Midbrain (tissue), 1 donor: ENCODE measurements around the gene BAX.

ENCODE experiments used
- DNase-seq: peaks from one replicate; lab custom pipeline; 2025; lab: John Stamatoyannopoulos, UW

Gene BAX

DNA sequence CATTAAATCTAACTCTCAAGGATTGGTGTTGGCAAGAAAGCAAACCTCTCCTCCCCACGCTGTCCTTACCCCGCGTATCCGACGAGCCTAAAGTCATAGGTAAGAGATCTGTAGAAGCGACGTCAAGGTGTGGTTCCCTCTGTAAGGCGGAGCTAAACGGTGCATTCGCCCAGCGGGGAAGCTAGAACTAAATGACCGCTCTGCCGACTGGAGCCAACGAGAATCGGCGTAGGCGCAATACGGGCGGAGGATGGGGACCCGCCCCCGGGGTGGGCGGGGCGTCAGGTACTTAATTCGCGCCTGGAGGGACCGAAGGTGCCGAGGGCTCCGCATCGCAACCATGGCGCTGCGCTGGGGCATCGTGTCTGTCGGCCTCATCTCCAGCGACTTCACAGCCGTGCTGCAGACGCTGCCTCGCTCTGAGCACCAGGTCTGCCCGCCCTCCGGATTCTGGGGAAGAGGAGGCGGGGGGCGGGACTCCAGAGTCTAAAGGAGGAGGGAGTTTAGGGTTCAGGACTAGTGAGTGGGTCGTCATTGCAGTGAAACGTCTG is 21.2 kb upstream of the BAX start, which contains the start of gene DHDH:
Gene DHDH (plus strand): TSS at position 318 of the 551 bp plus-strand sequence. CDS start 23 bp downstream, at position 341.
- peak; percentile 30 for DNase-seq

DNA sequence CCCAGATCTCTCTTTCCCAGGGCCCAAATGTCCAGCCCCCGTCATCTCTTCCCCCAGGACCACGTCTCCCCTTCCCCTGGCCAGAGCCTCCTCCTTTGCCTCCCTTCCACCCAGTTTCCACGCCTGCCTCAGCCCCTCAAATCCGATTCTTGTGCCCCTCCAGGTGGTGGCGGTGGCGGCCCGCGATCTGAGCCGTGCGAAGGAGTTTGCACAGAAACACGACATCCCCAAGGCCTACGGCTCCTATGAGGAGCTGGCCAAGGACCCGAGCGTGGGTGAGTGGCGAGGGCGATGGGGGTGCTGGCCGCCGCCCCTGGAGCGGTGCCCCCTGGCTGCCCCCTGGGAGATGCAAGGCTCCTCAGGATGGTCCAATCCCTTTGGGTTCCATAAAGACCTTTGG is 19.8 kb upstream of the BAX start:
- no peak for DNase-seq

DNA sequence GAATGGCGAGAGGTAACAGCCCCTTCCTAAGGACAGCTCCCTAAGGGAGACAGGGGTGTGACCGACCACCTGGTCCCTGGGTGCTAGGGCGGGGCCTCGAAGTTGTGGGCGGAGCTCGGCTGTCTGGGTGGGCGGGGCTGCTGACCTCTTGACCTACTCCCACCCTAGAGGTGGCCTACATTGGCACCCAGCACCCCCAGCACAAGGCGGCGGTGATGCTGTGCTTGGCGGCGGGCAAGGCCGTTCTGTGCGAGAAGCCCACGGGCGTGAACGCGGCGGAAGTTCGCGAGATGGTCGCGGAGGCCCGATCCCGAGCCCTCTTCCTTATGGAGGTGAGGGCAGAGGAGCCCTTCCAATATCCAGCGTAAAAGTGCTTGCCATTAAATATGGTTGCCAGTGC is 18.8 kb upstream of the BAX start:
- DNase-seq = no peak

DNA sequence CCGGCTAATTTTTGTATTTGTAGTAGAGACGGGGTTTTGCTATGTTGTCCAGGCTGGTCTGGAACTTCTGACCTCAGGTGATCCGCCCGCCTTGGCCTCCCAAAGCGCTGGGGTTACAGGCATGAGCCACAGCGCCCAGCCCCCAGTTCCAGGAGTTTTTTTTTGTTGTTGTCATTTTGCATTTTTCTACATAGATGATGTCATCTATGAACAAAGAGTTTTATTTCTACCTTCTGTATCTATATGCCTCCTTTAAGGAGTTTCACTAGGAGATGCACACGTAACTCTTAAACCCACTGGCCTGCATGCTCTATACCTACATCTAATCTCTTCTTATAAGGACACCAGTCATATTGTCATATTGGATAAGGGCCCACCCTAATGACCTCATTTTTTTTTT is 16.4 kb upstream of the BAX start:
- DNase-seq = no peak

DNA sequence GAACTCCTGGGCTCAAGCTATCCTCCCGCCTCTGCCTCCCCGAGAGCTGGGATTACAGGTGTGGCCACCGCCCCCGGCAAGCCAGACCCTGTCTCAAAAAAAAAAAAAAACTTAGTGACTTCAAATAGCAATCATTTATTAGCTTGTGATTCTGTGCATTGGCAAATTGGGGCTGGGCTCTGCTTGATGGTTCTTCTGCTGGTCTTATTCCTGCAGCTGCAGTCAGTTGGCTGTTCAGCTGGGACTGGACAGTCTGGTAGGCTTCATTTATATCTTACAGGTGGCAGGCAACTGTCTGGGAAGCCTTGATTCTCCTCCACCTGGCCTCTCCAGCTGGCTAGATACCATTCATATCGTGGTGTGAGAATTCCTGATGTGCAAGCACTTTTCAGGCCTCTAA is 13.8 kb upstream of the BAX start:
- DNase-seq = no peak

DNA sequence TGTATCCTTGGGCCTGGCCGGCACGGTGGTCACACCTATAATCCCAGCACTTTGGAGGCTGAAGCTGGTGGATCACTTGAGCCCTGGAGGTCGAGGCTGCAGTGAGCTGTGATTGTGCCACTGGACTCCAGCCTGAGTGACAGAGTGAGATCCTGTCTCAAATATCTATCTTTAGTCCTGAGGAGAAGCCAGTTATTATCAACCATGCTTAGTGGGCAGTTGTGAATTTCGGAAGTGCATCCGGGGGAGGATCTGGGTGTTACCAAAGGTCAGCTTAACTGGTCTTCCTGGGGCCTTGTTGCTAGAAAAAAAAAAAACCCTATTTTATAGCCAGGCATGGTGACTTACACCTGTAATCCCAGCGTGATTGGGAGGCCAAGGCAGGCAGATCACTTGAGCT is 11.6 kb upstream of the BAX start:
- DNase-seq = no peak

DNA sequence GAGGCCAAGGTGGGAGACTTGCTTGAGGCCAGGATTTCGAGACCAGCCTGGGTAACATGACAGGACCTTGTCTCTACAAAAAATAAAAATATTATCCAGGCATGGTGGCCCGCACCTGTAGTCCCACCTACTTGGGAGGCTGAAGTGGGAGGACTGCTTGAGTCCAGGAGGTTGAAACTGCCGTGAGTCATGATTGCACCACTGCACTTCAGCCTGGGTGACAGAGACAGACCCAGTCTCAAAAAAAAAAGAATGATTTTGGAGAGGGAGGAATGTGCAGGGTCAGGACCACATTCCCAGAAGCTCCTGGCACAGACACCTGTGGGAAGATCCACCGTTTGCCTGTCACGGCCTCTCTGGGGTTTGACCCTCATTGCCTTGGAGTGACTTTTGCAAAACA is 9.3 kb upstream of the BAX start:
- DNase-seq = no peak

DNA sequence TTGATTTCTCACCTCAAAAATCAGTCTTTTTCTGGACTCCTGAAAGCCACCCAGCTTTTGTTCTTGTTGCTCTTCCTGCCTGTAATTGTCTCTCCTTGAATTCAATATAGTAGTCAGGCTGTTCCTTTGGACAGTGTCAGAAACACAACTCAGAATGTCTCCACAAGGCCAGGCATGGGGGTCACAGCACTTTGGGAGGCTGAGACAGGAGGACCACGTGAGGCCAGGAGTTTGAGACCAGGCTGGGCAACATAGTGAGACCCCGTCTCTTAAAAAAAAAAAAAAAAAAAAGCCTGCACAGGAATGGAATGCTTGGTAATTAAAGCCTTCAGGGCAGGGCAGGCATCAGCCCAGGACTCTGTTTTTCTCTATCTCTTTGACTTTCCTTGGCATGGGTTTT is 8.9 kb upstream of the BAX start:
- DNase-seq = no peak

DNA sequence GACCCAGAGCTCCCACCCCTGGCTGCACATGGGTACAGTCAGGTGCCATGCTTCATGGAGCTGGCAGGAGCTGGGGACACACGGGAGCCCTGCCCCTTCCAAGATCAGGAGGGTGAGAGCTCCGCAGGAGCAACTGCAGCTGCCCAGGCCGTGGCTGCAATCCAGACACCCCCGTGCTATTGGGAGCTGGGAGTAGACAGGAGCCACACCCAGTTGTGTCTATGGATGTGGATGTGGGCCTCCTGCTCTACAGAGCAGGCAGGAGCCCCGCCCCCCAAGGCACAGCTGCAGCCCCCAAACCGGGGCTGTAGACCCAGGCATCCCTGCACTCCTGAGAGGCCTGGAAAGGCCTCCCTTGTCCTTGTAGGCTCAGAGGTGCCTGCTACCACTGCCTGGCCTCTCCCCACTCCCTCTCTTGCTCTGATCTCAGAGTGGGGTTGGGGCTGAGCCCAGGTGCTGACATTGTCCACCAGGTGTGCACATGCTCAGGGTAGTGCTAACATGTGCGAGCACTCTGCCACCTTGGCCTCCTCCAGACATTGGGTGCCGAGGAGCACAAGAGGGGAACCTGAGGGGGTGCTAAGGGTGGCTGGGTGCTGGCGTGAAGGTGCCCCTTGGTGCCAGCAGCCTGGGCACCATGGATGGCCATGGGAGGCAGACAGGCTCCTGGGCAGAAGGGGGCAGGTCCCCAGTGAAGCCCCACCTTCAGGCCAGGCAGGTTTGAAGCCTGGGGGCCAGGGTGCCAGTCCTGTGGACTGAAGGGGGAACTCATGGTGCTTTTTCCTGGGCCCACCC is 8.0 kb upstream of the BAX start:
- DNase-seq = no peak

DNA sequence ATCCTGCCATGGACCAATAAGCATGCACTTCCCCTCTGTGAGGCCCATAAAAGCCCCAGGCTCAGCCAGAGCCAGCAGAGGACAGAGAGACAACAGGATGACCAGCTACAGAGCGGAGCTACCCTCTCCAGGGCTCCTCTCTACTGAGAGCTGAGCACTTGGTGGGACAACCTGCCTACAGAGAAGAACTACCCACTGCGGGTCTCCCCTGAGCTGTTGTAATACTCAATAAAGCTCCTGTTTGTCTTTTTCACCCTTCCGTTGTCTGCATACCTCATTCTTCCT is 7.5 kb upstream of the BAX start:
- DNase-seq = no peak

DNA sequence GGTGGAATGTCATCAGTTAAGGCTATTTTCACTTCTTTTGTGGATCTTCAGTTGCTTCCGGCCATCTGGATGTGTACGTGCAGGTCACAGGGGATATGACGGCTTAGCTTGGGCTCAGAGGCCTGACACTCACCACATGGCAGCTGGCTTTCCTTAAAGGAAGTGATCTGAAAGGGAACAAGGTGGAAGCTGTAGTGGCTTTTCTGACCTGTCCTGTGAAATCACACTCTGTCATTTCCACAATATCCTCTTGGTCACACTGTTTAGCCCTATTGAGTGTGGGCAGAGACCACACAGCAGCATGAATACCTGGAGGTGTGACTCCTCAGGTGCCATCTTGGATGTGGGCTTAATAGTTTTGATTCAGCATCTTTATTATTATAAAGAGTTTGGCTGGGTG is 4.5 kb upstream of the BAX start:
- DNase-seq = no peak

DNA sequence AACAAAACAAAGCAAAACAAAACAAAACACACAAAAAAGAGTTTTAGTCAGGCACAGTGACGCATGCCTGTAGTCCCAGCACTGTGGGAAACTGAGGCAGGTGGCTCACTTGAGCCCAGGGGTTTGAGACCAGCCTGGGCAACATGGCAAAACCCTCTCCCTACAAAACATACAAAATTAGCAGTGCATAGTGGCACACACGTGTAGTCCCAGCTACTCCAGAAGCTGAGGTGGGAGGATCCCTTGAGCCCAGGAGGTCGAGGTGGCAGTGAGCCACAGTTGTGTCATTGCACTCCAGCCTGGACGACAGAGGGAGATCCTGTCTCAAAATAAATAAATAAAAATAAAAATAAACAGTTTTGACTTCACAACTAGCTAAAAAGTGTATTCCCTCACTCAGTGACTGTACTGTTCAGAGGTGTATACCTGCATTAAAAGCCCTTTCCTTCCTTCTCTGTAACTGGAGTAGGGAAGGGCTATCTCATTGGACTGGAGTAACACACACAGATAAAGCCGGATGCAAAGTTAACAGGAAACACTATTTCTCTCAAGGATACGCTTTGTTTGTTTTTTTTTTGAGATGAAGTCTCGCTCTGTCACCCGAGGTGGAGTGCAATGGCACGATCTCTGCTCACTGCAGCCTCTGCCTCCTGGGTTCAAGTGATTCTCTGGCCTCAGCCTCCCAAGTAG is 3.7 kb upstream of the BAX start:
- no peak for DNase-seq

DNA sequence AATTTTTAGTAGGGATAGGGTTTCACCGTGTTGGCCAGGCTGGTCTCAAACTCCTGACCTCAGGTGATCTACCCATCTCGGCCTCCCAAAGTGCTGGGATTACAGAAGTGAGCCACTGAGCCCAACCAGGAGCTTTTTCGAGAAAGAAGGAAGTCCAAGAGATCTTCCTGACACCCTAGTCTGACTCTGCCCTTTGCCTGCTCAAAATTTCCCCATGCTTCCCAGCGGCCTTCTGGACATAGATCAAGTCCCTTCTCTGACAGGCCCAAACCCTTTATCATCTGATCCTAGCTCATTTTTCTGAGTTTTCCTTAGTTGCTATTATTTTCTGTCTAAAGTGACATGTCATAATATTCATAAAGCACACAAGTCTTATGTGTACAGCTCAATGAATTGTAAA is 1.5 kb upstream of the BAX start:
- DNase-seq = no peak

DNA sequence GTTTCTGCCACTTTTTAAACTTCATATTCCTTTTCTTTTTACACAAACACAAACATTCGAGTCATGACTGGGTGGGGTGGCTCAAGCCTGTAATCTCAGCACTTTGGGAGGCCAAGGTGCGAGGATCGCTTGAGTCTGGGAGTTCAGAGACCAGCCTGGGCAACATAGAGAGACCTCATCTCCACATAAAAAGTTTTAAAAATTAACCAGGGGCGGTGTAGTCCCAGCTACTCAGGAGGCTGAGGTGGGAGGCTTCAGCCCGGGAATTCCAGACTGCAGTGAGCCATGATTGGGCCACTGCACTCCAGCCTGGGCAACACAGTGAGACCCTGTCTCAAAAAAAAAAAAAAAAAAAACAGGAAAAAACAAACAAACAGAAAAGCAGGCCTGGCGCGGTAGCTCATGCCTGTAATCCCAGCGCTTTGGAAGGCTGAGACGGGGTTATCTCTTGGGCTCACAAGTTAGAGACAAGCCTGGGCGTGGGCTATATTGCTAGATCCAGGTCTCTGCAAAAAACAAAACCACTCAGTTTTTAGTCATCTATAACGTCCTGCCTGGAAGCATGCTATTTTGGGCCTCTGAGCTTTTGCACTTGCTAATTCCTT is 583 bp upstream of the BAX start:
- DNase-seq = no peak

DNA sequence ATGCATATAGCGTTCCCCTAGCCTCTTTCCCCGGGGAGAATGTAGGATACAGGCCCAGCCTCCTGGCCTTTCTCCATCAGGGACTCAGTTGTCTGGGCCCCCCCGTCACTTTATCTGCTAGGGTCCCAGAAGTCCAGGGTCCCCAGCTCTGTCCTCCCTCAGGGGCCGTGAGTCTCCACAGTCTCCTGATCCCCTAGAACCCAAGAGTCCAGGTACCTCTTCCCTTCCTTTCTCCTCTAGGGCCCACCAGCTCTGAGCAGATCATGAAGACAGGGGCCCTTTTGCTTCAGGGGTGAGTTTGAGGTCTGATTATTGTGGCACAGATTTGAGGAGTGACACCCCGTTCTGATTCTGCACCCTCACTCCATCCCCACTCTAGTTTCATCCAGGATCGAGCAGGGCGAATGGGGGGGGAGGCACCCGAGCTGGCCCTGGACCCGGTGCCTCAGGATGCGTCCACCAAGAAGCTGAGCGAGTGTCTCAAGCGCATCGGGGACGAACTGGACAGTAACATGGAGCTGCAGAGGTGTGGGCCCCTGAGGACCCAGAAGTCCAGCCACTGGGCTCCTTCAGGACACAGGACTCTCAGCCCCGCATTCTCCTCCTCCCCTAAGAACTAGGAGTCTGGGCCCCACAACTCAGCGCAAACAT is 758 bp downstream of the BAX start:
- DNase-seq = no peak

DNA sequence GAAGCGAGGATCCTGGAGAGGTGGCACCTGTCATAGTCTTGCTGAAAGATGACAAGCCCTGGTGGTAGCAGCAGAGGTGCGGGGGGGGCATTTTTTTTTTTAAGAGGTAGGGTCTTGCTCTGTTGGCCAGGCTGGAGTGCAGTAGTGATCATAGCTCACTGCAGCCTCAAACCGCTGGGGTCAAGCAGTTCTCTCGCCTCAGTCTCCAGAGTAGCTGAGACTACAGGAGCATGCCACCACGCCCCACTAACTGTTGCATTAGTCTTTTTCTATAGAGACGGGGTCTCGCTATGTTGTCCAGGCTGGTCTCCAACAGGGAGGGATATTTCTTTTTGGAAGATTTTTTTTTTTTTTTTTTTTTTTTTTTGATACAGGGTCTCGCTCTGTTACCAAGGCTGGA is 3.3 kb downstream of the BAX start:
- DNase-seq = no peak

DNA sequence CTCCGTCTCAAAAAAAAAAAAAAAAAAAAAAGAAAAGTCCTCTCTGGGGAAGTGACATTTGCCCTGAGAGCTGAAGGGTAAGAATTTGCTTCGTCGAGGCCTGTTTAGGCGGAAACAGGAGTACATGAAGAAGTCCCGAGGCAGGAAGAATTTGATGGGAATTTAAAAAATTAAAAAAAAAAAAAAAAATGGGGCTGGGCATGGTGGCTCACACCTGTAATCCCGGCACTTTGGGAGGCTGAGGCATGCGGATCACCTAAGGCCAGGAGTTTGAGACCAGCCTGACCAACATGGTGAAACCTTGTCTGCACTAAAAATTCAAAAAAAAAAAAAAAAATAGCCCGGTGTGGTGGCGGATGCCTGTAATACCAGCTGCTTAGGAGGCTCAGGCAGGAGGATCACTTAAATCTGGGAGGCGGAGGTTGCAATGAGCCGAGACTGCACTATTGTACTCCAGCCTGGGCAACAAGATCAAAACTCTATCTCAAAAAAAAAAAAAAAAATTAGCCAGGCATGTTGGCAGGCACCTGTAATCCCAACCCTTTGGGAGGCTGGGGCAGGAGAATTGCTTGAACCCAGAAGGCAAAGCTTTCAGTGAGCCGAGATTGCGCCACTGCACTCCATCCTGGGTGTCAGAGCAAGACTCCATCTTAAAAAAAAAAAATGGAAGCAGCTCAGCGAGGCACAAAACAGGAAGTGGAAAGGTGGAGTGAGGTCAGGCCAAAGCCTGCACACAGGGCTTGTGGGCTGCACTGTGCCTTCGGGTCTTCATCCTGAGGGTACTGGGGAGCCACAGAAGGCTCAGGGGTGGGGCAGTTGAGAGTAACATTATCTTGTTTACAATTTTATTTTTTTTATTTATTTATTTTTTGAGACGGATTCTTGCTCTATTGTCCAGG is 4.9 kb downstream of the BAX start:
- no peak for DNase-seq

DNA sequence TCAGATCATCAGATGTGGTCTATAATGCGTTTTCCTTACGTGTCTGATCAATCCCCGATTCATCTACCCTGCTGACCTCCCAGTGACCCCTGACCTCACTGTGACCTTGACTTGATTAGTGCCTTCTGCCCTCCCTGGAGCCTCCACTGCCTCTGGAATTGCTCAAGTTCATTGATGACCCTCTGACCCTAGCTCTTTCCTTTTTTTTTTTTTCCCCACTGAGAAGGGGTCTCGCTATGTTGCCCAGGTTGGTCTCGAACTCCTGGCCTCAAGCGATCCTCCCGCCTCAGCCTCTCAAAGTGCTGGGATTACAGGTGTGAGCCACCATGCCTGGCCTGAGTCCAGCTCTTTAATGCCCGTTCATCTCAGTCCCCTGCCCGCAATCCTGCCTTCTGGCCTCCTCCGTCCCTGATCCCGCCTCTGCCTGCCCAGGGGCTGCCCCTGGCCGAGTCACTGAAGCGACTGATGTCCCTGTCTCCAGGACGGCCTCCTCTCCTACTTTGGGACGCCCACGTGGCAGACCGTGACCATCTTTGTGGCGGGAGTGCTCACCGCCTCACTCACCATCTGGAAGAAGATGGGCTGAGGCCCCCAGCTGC is 6.5 kb downstream of the BAX start:
- no peak for DNase-seq

DNA sequence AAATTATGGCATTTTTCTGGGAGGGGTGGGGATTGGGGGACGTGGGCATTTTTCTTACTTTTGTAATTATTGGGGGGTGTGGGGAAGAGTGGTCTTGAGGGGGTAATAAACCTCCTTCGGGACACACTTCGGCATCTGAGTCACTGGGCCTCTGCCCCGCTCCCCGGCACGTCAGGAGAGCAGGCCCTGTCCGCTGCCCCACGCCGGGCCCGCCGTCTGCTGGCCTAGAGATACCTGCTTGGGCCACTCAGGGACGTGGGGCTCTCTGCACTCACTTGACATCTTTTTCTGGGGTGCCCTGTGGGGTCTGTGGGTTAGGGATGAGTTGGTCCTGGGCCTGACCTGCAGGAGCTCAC is 7.0 kb downstream of the BAX start:
- no peak for DNase-seq

DNA sequence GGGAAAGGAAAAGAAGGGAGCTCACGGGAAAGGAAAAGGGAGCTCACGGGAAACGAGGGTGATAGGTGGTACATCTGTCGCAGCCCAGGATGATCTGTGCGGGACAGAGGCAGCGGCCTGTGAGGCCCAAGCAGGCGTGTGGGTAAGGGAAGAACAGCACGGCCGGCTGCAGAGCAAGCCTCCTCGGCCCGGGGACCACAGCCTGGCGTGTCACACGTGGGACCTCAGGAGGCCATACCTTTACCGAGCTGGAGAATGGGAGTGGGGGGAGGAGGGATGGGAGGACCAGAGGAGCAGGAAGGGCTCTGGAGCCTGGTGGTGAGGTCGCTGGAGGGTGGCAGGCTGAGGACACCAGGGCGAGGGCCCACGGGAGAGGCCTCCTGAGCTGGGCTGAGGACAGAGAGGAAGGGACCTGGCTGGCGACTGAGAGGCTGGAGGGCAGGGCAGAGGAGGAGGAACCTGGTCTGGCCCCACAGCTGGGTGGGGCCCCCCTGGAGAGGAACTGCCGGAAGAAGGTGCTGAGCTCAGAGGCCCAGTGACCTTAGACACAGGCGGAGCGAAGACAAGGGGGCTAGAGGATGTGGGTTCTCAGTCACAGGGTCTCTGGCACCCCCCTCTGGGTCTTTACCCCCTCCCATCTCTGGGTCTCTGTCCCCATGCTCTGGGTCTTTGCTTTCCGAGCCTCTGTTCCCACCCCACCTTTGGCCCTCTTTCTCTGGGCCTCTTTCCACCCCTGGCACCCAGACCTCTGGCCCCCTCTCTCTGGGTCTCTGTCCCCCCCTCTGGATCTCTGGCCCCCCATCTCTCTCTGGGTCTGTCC is 7.6 kb downstream of the BAX start:
- peak; percentile 18 for DNase-seq

DNA sequence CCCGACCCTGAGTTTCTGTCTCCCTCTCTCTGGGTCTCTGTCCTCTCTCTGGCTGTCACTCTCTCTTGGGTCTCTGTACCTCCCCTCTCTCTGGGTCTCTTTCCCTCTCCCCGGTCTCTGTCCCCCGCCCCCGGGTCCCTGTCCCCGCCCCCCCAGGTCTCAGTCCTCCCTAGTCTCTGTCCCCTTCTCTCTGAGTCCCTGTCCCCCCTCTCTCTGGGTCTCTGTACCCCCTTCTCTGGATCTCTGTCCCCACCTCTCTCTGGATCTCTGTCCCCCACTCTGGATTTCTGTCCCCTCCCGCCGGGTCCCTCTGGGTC is 8.1 kb downstream of the BAX start:
- DNase-seq = no peak
